ENCODE results near the gene PKN1. TPM values are rescaled to one million over a fixed set of nuclear protein-coding genes. Genes with fewer than 3 reads are reported as not detected.

PKN1 gene
- total and polyA plus RNA-seq, 2 of the 4 experiments (the other 2 are of a cell fraction), result 39.1 to 41.4 TPM

GRCh38 chr19:14428882-14429416 is 4.2 kb upstream of the PKN1 start:
- in situ Hi-C loops (cut with MboI; ENCODE audit: low sequenced_read_pairs), result no loop called here
- DNase-seq, result no peak
- CTCF ChIA-PET, result no interaction called here

More at GRCh38 chr19:14428882-14429416, 4.2 kb upstream of the PKN1 start:
- H3K4me1 ChIP-seq (ENCODE audit: control insufficient read depth, insufficient read depth, low read length), result peaks cover 2% of the 10 kb centered on the region
- peak overlapping the region; percentile 2; the same call in 1 of the 2 replicates for H2AK5ac ChIP-seq (ENCODE audit: low read depth, low read length)
- no peak overlapping the region for H3K14ac ChIP-seq (replicated peaks; ENCODE audit: low read depth, low read length)
- H3K23ac ChIP-seq (ENCODE audit: low read depth, low read length), result no peak overlapping the region
- no peak overlapping the region for H3K4ac ChIP-seq (ENCODE audit: low read depth, low read length)
- BruUV-seq (replicated peaks), result no TSS peak
- H3K9ac ChIP-seq (ENCODE audit: low read depth, low read length), result no peak overlapping the region
- WGBS, 2 experiments (ENCODE audit: extremely low coverage in 2 of 2, insufficient read length in 1 of 2), result no CpG with 5 or more reads among the region's 4 CpGs
- no peaks in the 10 kb centered on the region for H3K9me3 ChIP-seq (ENCODE audit: control insufficient read depth, insufficient read depth, low read length)
- H2BK120ac ChIP-seq (ENCODE audit: low read depth, low read length), result no peak overlapping the region
- H4K8ac ChIP-seq (ENCODE audit: low read depth in 2 of 2, low read length in 2 of 2), result no peak overlapping the region
- peaks cover 6 to 12% of the 10 kb centered on the region in 2 experiments; a peak in 3 of 4 replicates for H3K79me1 ChIP-seq (ENCODE audit: low read depth in 1 of 2, low read length in 2 of 2)
- peaks cover 2% of the 10 kb centered on the region; the same call in 1 of the 2 replicates for H3K27me3 ChIP-seq (ENCODE audit: control insufficient read depth, insufficient read depth, low read length)
- H2AFZ ChIP-seq (replicated peaks; ENCODE audit: low read length, poor library complexity), result no peak overlapping the region
- no peak overlapping the region for H3K4me2 ChIP-seq (ENCODE audit: low read depth, low read length)
- H3K9me1 ChIP-seq (ENCODE audit: insufficient read depth, low read length), result peaks cover 7% of the 10 kb centered on the region; the same call in 1 of the 2 replicates
- H3K4me3 ChIP-seq (ENCODE audit: insufficient read depth, low read depth, low read length), result no peak overlapping the region
- no peak overlapping the region for H4K91ac ChIP-seq (ENCODE audit: insufficient read depth, low read depth, low read length)
- intact Hi-C loops (cut with micrococcal nuclease) (no loop called here), dilution Hi-C loops (cut with HindIII; ENCODE audit: low sequenced_read_pairs, unreplicated experiment) (no loop called here)
- H4K5ac ChIP-seq (ENCODE audit: low read depth, low read length), result no peak overlapping the region
- H3K36me3 ChIP-seq (ENCODE audit: control insufficient read depth, insufficient read depth, low read length), result no peaks in the 10 kb centered on the region
- no peak overlapping the region for H2BK5ac ChIP-seq (ENCODE audit: low read depth, low read length, poor library complexity, severe bottlenecking)
- no peak overlapping the region for H2BK15ac ChIP-seq (ENCODE audit: low read depth, low read length)
- H3K18ac ChIP-seq (ENCODE audit: low read depth, low read length), result no peak overlapping the region
- no peak overlapping the region for H3K27ac ChIP-seq (ENCODE audit: insufficient read depth, low read length)
- no peak overlapping the region for H2BK20ac ChIP-seq (ENCODE audit: low read depth, low read length)
- H2AK9ac ChIP-seq (replicated peaks; ENCODE audit: low read depth, low read length, poor library complexity), result no peak overlapping the region
- POLR2A ChIA-PET (ENCODE audit: unreplicated experiment), result no interaction called here
- no peak for ATAC-seq (ENCODE audit: low read depth)
- H3K56ac ChIP-seq (ENCODE audit: extremely low read depth, insufficient read depth, low read length), result no peak overlapping the region
- TF ChIP-seq RCOR1 (IDR thresholded peaks at IDR 0.05; ENCODE audit: insufficient replicate concordance, low read length) (no peak), RAD21 (IDR thresholded peaks at IDR 0.05; ENCODE audit: low read length) (no peak), MAFK (IDR thresholded peaks at IDR 0.05; ENCODE audit: low read depth, low read length) (no peak), SMC3 (IDR thresholded peaks at IDR 0.05; ENCODE audit: low read depth, low read length) (no peak), RFX5 (IDR thresholded peaks at IDR 0.05; ENCODE audit: low read depth, low read length) (no peak), CTCF (conservative IDR thresholded peaks at IDR 0.05; ENCODE audit: low read depth, low read length) (no peak), CEBPB (IDR thresholded peaks at IDR 0.05; ENCODE audit: low read depth, low read length) (no peak)
- no peaks in the 10 kb centered on the region; the same call in 1 of the 2 replicates for H4K20me1 ChIP-seq (ENCODE audit: insufficient read depth, low read length)

All from IMR-90 (cell line).